Keratinocyte (primary cell): ENCODE results near the gene DNAJC2. TPM values are rescaled to one million over a fixed set of nuclear protein-coding genes. Genes with fewer than 3 reads are reported as not detected.

ENCODE experiments used
- DNase-seq: peaks from one replicate; pipeline ENCODE4 v3.0.0-alpha.2; 2011; ENCODE audit warnings: low read depth, missing footprints, low spot score
- FAIRE-seq: peaks from 2 replicates; lab custom pipeline; 2011; peaks lifted over from hg19 to GRCh38; lab: Jason Lieb, UNC
- H2AFZ ChIP-seq: 2 replicates; pipeline ENCODE4 v1.6.0; 2012; ENCODE audit warnings: low read length, control low read depth, inconsistent platforms; ENCODE audit not compliant: control insufficient read depth
- H3K27ac ChIP-seq: 2 replicates; pipeline ENCODE4 v1.5.1; 2011; ENCODE audit warnings: low read length; ENCODE audit not compliant: control insufficient read depth, insufficient read depth
- H3K27me3 ChIP-seq: 3 replicates; pipeline ENCODE4 v1.6.0; 2011; ENCODE audit warnings: low read length; ENCODE audit not compliant: control insufficient read depth, insufficient read depth; ENCODE audit errors: extremely low read depth
- H3K36me3 ChIP-seq, 2 experiments: 2 replicates in 1 of 2; 3 replicates in 1 of 2; pipeline ENCODE4 v1.5.1; 2011; ENCODE audit warnings: low read length in 2 of 2, mild to moderate bottlenecking in 1 of 2; ENCODE audit not compliant: control insufficient read depth in 2 of 2, insufficient read depth in 2 of 2; ENCODE audit errors: extremely low read depth in 1 of 2
- H3K4me1 ChIP-seq: 3 replicates; pipeline ENCODE4 v1.5.1; 2011; ENCODE audit warnings: low read length; ENCODE audit not compliant: control insufficient read depth, insufficient read depth; ENCODE audit errors: extremely low read depth
- H3K4me2 ChIP-seq: 3 replicates; pipeline ENCODE4 v1.6.0; 2011; ENCODE audit warnings: low read depth, low read length; ENCODE audit not compliant: control insufficient read depth, insufficient read depth; ENCODE audit errors: extremely low read depth
- H3K4me3 ChIP-seq, 3 experiments: fragments of 200-600 bp in 1 of 3; sonication (generic) in 1 of 3; 2 replicates in 2 of 3; 3 replicates in 1 of 3; pipeline ENCODE4 v1.5.1; 2011 to 2016; ENCODE audit warnings: low read length in 3 of 3, mild to moderate bottlenecking in 3 of 3, control low read depth in 2 of 3, inconsistent platforms in 1 of 3, low read depth in 1 of 3, mixed read lengths in 1 of 3, mixed run types in 1 of 3, moderate library complexity in 1 of 3; ENCODE audit not compliant: control insufficient read depth in 2 of 3, insufficient read depth in 2 of 3; ENCODE audit errors: extremely low read depth in 1 of 3
- H3K79me2 ChIP-seq: 2 replicates; pipeline ENCODE4 v1.6.0; 2012; ENCODE audit warnings: low read length; ENCODE audit not compliant: control insufficient read depth, insufficient read depth
- H3K9ac ChIP-seq: 3 replicates; pipeline ENCODE4 v1.6.0; 2011; ENCODE audit warnings: low read length; ENCODE audit not compliant: control insufficient read depth, insufficient read depth; ENCODE audit errors: extremely low read depth
- H3K9me1 ChIP-seq: 3 replicates; pipeline ENCODE4 v1.6.0; 2011; ENCODE audit warnings: low read length; ENCODE audit not compliant: control insufficient read depth, insufficient read depth; ENCODE audit errors: extremely low read depth
- H3K9me3 ChIP-seq: 2 replicates; pipeline ENCODE4 v1.5.1; 2012; ENCODE audit warnings: low read depth, low read length; ENCODE audit not compliant: control insufficient read depth
- H4K20me1 ChIP-seq: 3 replicates; pipeline ENCODE4 v1.6.0; 2011; ENCODE audit warnings: low read length; ENCODE audit not compliant: control insufficient read depth, insufficient read depth; ENCODE audit errors: extremely low read depth
- EZH2 ChIP-seq: IDR thresholded peaks from one replicate; pipeline ENCODE4 v1.6.1; 2012; ENCODE audit warnings: inconsistent platforms, mild to moderate bottlenecking, low read length, moderate library complexity
- dilution Hi-C: fragments of 300-500 bp; cut with MboI; formaldehyde crosslinking; loops from one replicate; pipeline ENCODE4 v1.7.0; 2020; ENCODE audit warnings: low sequenced_read_pairs; ENCODE audit not compliant: extremely low pct_ligation_motif_present
- polyA plus RNA-seq, 5 experiments: library from polyadenylated mRNA; depleted of rRNA in 3 of 5; stranded (reverse) in 3 of 5; stranded (forward) in 1 of 5; unstranded in 1 of 5; fragments of >200 nt; gene quantifications; 1 replicate in 1 of 5; 2 replicates in 3 of 5; 3 replicates in 1 of 5; pipeline versions ENCODE4 v1.2.1 to v1.2.3, GENCODE V29; 2011 to 2012; ENCODE audit warnings: missing spikeins in 2 of 5, low read depth in 1 of 5, low replicate concordance in 1 of 5
- TF ChIP-seq, protein P1 (sequence below), 3 experiments: IDR thresholded peaks in 1 of 3; conservative IDR thresholded peaks in 1 of 3; optimal IDR thresholded peaks in 1 of 3; 2 replicates in 2 of 3; 3 replicates in 1 of 3; pipeline versions ENCODE3 to v1.5.1; 2011; ENCODE audit warnings: low read length in 3 of 3, mild to moderate bottlenecking in 3 of 3, moderate library complexity in 2 of 3, control low read depth in 1 of 3, inconsistent platforms in 1 of 3; ENCODE audit not compliant: insufficient read depth in 2 of 3; ENCODE audit errors: extremely low read depth in 1 of 3

Gene DNAJC2
- polyA plus RNA-seq, 1 donor (not counting 4 experiments of a cell fraction or from before 2014, with no cell fraction given), result 25.8 TPM

- peak overlapping the region; percentile 94 for H3K27ac ChIP-seq
- H3K79me2 ChIP-seq, result peaks cover 63% of the 10 kb centered on the region
- peak overlapping the region; percentile 75 to 92 (median 81) for H3K4me3 ChIP-seq
- no peak for FAIRE-seq
- peak overlapping the region; percentile 94 for H2AFZ ChIP-seq
- no peaks in the 10 kb centered on the region for H3K9me3 ChIP-seq
- H3K4me2 ChIP-seq, result peak overlapping the region; percentile 93
- H3K36me3 ChIP-seq, result peaks cover 11 to 16% of the 10 kb centered on the region in 2 experiments
- H4K20me1 ChIP-seq, result peaks cover under 1% of the 10 kb centered on the region
- H3K4me1 ChIP-seq, result peaks cover 8% of the 10 kb centered on the region
- H3K27me3 ChIP-seq, result no peaks in the 10 kb centered on the region
- peak overlapping the region; percentile 97 for H3K9ac ChIP-seq
- dilution Hi-C loops, result no loop called here
- no peak for DNase-seq
- no peaks in the 10 kb centered on the region for H3K9me1 ChIP-seq
- no peak for TF ChIP-seq EZH2
- TF ChIP-seq, protein P1, sequence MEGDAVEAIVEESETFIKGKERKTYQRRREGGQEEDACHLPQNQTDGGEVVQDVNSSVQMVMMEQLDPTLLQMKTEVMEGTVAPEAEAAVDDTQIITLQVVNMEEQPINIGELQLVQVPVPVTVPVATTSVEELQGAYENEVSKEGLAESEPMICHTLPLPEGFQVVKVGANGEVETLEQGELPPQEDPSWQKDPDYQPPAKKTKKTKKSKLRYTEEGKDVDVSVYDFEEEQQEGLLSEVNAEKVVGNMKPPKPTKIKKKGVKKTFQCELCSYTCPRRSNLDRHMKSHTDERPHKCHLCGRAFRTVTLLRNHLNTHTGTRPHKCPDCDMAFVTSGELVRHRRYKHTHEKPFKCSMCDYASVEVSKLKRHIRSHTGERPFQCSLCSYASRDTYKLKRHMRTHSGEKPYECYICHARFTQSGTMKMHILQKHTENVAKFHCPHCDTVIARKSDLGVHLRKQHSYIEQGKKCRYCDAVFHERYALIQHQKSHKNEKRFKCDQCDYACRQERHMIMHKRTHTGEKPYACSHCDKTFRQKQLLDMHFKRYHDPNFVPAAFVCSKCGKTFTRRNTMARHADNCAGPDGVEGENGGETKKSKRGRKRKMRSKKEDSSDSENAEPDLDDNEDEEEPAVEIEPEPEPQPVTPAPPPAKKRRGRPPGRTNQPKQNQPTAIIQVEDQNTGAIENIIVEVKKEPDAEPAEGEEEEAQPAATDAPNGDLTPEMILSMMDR (optimal IDR thresholded peaks at IDR 0.05 in 1 of 3, IDR thresholded peaks at IDR 0.05 in 1 of 3, conservative IDR thresholded peaks at IDR 0.05 in 1 of 3; ENCODE audit: extremely low read depth in 1 of 3, insufficient read depth in 2 of 3, low read length in 3 of 3), result no peak
Measured at GRCh38 chr7:103343332-103343731, 1.2 kb downstream of the DNAJC2 start.

DNA sequence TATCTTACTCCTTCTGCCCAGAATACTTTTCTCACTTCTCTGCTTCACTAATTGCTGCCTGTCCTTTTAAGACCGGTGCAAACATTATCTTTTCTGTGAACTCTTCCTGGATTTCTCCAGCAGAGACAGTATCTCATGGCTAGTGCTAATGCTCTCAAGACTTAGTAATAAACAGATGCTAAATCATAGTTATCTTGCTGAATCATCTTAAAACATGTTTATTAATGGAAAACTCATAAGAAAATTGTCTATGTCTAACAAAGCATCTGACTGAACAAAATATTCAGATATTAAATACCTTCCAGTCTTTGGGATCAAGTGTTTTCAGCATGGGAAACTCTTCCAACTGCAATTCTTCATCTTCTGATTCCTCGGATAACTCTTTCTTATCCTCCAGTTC, 3.1 kb downstream of the DNAJC2 start:
- dilution Hi-C loops, result no loop called here
- H4K20me1 ChIP-seq, result no peaks in the 10 kb centered on the region
- peaks cover 69% of the 10 kb centered on the region for H3K79me2 ChIP-seq
- no peak overlapping the region for H3K27ac ChIP-seq
- DNase-seq, result no peak
- TF ChIP-seq EZH2, result no peak
- TF ChIP-seq, protein P1 (optimal IDR thresholded peaks at IDR 0.05 in 1 of 3, IDR thresholded peaks at IDR 0.05 in 1 of 3, conservative IDR thresholded peaks at IDR 0.05 in 1 of 3; ENCODE audit: extremely low read depth in 1 of 3, insufficient read depth in 2 of 3, low read length in 3 of 3), result no peak
- peaks cover 15 to 26% of the 10 kb centered on the region in 2 experiments for H3K36me3 ChIP-seq
- no peak overlapping the region for H3K4me3 ChIP-seq
- peaks cover 3% of the 10 kb centered on the region for H3K4me1 ChIP-seq
- no peaks in the 10 kb centered on the region for H3K9me1 ChIP-seq
- no peak overlapping the region for H3K9ac ChIP-seq
- H3K9me3 ChIP-seq, result no peaks in the 10 kb centered on the region
- FAIRE-seq, result no peak
- H3K27me3 ChIP-seq, result no peaks in the 10 kb centered on the region
- no peak overlapping the region for H3K4me2 ChIP-seq
- H2AFZ ChIP-seq, result no peak overlapping the region
